ENCODE results near the gene MMP28. TPM values are rescaled to one million over a fixed set of nuclear protein-coding genes. Genes with fewer than 3 reads are reported as not detected.

MMP28 gene
- total and polyA plus RNA-seq, 2 donors (not counting 1 experiment from before 2014, with no cell fraction given), result 1.1 to 4.6 TPM

GRCh38 chr17:35735036-35735805 is 60.2 kb downstream of the MMP28 start:
- Histone ChIP-seq H4K20me1 (ENCODE audit: control insufficient read depth, extremely low read depth, insufficient read depth, low read length) (no peaks in the 10 kb centered on the region), H3K9ac (ENCODE audit: insufficient read depth, low read length) (no peak overlapping the region), H3K9me3 (ENCODE audit: control insufficient read depth, insufficient read depth, low read depth, low read length) (no peaks in the 10 kb centered on the region), H3K79me2 (ENCODE audit: control insufficient read depth, insufficient read depth, low read length) (no peaks in the 10 kb centered on the region), H3K36me3 (ENCODE audit: control insufficient read depth, insufficient read depth, low read length) (no peaks in the 10 kb centered on the region), H3K27me3 (ENCODE audit: control insufficient read depth, insufficient read depth, low read length) (peaks cover 16% of the 10 kb centered on the region), H3K4me2 (ENCODE audit: extremely low read depth, insufficient read depth, low read length) (no peak overlapping the region), H3K4me1 (ENCODE audit: control insufficient read depth, extremely low read depth, insufficient read depth, low read length) (no peaks in the 10 kb centered on the region), H3K4me3 (replicated peaks in 1 of 4; ENCODE audit: control extremely low read depth in 1 of 4, insufficient read depth in 1 of 4, low read depth in 3 of 4, low read length in 4 of 4) (no peak overlapping the region), H3K27ac (ENCODE audit: insufficient read depth, low read length) (no peak overlapping the region), H2AFZ (ENCODE audit: low read length) (no peak overlapping the region)
- DNase-seq (ENCODE audit: low read depth in 2 of 2), result no peak
- TF ChIP-seq EZH2 (IDR thresholded peaks at IDR 0.05; ENCODE audit: low read length, missing control alignments) (no peak), CTCF (conservative IDR thresholded peaks at IDR 0.05 in 1 of 2, IDR thresholded peaks at IDR 0.05 in 1 of 2; ENCODE audit: low read depth in 1 of 2, low read length in 2 of 2) (no peak)

GRCh38 chr17:35734396-35734795 is 61.0 kb downstream of the MMP28 start:
- Histone ChIP-seq H3K9ac (ENCODE audit: insufficient read depth, low read length) (no peak overlapping the region), H3K27me3 (ENCODE audit: control insufficient read depth, insufficient read depth, low read length) (peaks cover 12% of the 10 kb centered on the region), H2AFZ (ENCODE audit: low read length) (no peak overlapping the region), H3K4me3 (replicated peaks in 1 of 4; ENCODE audit: control extremely low read depth in 1 of 4, insufficient read depth in 1 of 4, low read depth in 3 of 4, low read length in 4 of 4) (no peak overlapping the region), H3K27ac (ENCODE audit: insufficient read depth, low read length) (no peak overlapping the region), H3K4me2 (ENCODE audit: extremely low read depth, insufficient read depth, low read length) (no peak overlapping the region), H3K36me3 (ENCODE audit: control insufficient read depth, insufficient read depth, low read length) (no peaks in the 10 kb centered on the region), H3K9me3 (ENCODE audit: control insufficient read depth, insufficient read depth, low read depth, low read length) (no peaks in the 10 kb centered on the region), H3K79me2 (ENCODE audit: control insufficient read depth, insufficient read depth, low read length) (no peaks in the 10 kb centered on the region), H4K20me1 (ENCODE audit: control insufficient read depth, extremely low read depth, insufficient read depth, low read length) (no peaks in the 10 kb centered on the region), H3K4me1 (ENCODE audit: control insufficient read depth, extremely low read depth, insufficient read depth, low read length) (no peaks in the 10 kb centered on the region)
- DNase-seq (ENCODE audit: low read depth in 2 of 2), result no peak
- TF ChIP-seq EZH2 (IDR thresholded peaks at IDR 0.05; ENCODE audit: low read length, missing control alignments), result no peak
- TF ChIP-seq CTCF (conservative IDR thresholded peaks at IDR 0.05 in 1 of 2, IDR thresholded peaks at IDR 0.05 in 1 of 2; ENCODE audit: low read depth in 1 of 2, low read length in 2 of 2), result no peak

- DNase-seq (ENCODE audit: low read depth in 2 of 2), result no peak
- TF ChIP-seq EZH2 (IDR thresholded peaks at IDR 0.05; ENCODE audit: low read length, missing control alignments), result no peak
- no peak for TF ChIP-seq CTCF (conservative IDR thresholded peaks at IDR 0.05 in 1 of 2, IDR thresholded peaks at IDR 0.05 in 1 of 2; ENCODE audit: low read depth in 1 of 2, low read length in 2 of 2)
- no peaks in the 10 kb centered on the region for H3K36me3 ChIP-seq (ENCODE audit: control insufficient read depth, insufficient read depth, low read length)
- no peak overlapping the region for H3K4me3 ChIP-seq (replicated peaks in 1 of 4; ENCODE audit: control extremely low read depth in 1 of 4, insufficient read depth in 1 of 4, low read depth in 3 of 4, low read length in 4 of 4)
- no peaks in the 10 kb centered on the region for H3K9me3 ChIP-seq (ENCODE audit: control insufficient read depth, insufficient read depth, low read depth, low read length)
- H3K9ac ChIP-seq (ENCODE audit: insufficient read depth, low read length), result no peak overlapping the region
- no peaks in the 10 kb centered on the region for H3K79me2 ChIP-seq (ENCODE audit: control insufficient read depth, insufficient read depth, low read length)
- no peak overlapping the region for H3K4me2 ChIP-seq (ENCODE audit: extremely low read depth, insufficient read depth, low read length)
- H4K20me1 ChIP-seq (ENCODE audit: control insufficient read depth, extremely low read depth, insufficient read depth, low read length), result no peaks in the 10 kb centered on the region
- peaks cover 4% of the 10 kb centered on the region for H3K27me3 ChIP-seq (ENCODE audit: control insufficient read depth, insufficient read depth, low read length)
- no peak overlapping the region for H3K27ac ChIP-seq (ENCODE audit: insufficient read depth, low read length)
- no peaks in the 10 kb centered on the region for H3K4me1 ChIP-seq (ENCODE audit: control insufficient read depth, extremely low read depth, insufficient read depth, low read length)
- H2AFZ ChIP-seq (ENCODE audit: low read length), result no peak overlapping the region
Observed at GRCh38 chr17:35733366-35733765, 62.1 kb downstream of the MMP28 start.
